Activated CD4-positive, alpha-beta T cell treated with anti-CD3 and anti-CD28 coated beads, Interleukin-2, amount 10 ng/mL, durations not matched to agents 24 days and 14 days (primary cell): ENCODE results near the gene OR51L1. TPM values are rescaled to one million over a fixed set of nuclear protein-coding genes. Genes with fewer than 3 reads are reported as not detected.
"Not testable (repeated sequence)": the region's sequence is repeated elsewhere in the genome, so short reads cannot be mapped to it uniquely, and the experiment has no call there.

ENCODE experiments used
- DNase-seq: peaks from one replicate; pipeline ENCODE4 v3.0.0; 2022
- H3K27ac Mint-ChIP-seq: one replicate; pipeline ENCODE4 v1.8.0; 2022; ENCODE audit warnings: mild to moderate bottlenecking, mixed read lengths
- H3K27me3 Mint-ChIP-seq: one replicate; pipeline ENCODE4 v1.8.0; 2022; ENCODE audit warnings: mixed read lengths
- H3K36me3 Mint-ChIP-seq: one replicate; pipeline ENCODE4 v1.8.0; 2022; ENCODE audit warnings: low read depth, mild to moderate bottlenecking, mixed read lengths
- H3K4me1 Mint-ChIP-seq: one replicate; pipeline ENCODE4 v1.8.0; 2021; ENCODE audit warnings: mixed read lengths
- H3K4me3 Mint-ChIP-seq: one replicate; pipeline ENCODE4 v1.8.0; 2022; ENCODE audit warnings: mild to moderate bottlenecking, moderate library complexity, mixed read lengths
- H3K9me3 Mint-ChIP-seq: one replicate; pipeline ENCODE4 v1.8.0; 2021; ENCODE audit warnings: mixed read lengths
- intact Hi-C: fragments of 100-400 bp; cut with micrococcal nuclease; formaldehyde crosslinking; loops from one replicate; pipeline ENCODE4 v1.15.1; 2023
- total RNA-seq: library from RNA; stranded (reverse); gene quantifications from 2 replicates; pipeline ENCODE4 v1.2.3, GENCODE V29; 2022

OR51L1 gene
- not detected in 2 replicates for total RNA-seq

GRCh38 chr11:4994551-4994950 is at the start of gene OR51L1:
Gene OR51L1 (plus strand): TSS chr11:4994851. CDS start chr11:4998983, 4,132 bp downstream.
- Mint-ChIP-seq H3K4me3 (no peak within 1 kb of the TSS), H3K36me3 (no peaks in the 10 kb centered on the region), H3K27me3 (no peaks in the 10 kb centered on the region), H3K9me3 (no peaks in the 10 kb centered on the region), H3K4me1 (no peaks in the 10 kb centered on the region), H3K27ac (no peak within 1 kb of the TSS)
- intact Hi-C loops, result no loop called here
- no peak for DNase-seq

- intact Hi-C loops, result no loop called here
- Mint-ChIP-seq H3K4me1 (no peaks in the 10 kb centered on the region), H3K27ac (no peak within 1 kb of the TSS)
Observed at GRCh38 chr11:4947505-4947904, 47.1 kb upstream of the OR51L1 start, which contains the start of gene OR51A4. Gene OR51A4 (minus strand): TSS chr11:4947605. CDS start chr11:4947100, 505 bp downstream.

GRCh38 chr11:4955613-4956012 is 39.0 kb upstream of the OR51L1 start, which contains the start of gene OR51A2:
Gene OR51A2 (minus strand): TSS chr11:4955713. CDS start chr11:4955713, 0 bp downstream.
- not testable (repeated sequence) for H3K4me1 Mint-ChIP-seq, H3K27me3 Mint-ChIP-seq, H3K27ac Mint-ChIP-seq, H3K4me3 Mint-ChIP-seq, DNase-seq, H3K9me3 Mint-ChIP-seq, H3K36me3 Mint-ChIP-seq
- intact Hi-C loops, result loop anchor here (1.0 kb wide), 1 partner anchor 9 kb away; no protein-coding TSS in a partner anchor

More at GRCh38 chr11:4947505-4947904, 47.1 kb upstream of the OR51L1 start, which contains the start of gene OR51A4:
- no peak for DNase-seq
- H3K27me3 Mint-ChIP-seq, result no peaks in the 10 kb centered on the region
- H3K4me3 Mint-ChIP-seq, result no peak within 1 kb of the TSS
- H3K36me3 Mint-ChIP-seq, result no peaks in the 10 kb centered on the region
- H3K9me3 Mint-ChIP-seq, result no peaks in the 10 kb centered on the region

GRCh38 chr11:4957396-4957795 is 37.3 kb upstream of the OR51L1 start:
- no peaks in the 10 kb centered on the region for H3K36me3 Mint-ChIP-seq
- H3K27ac Mint-ChIP-seq, result no peak overlapping the region
- H3K4me3 Mint-ChIP-seq, result no peak overlapping the region
- H3K4me1 Mint-ChIP-seq, result no peaks in the 10 kb centered on the region
- H3K27me3 Mint-ChIP-seq, result no peaks in the 10 kb centered on the region
- no peak for DNase-seq
- no peaks in the 10 kb centered on the region for H3K9me3 Mint-ChIP-seq
- intact Hi-C loops, result no loop called here

- Mint-ChIP-seq H3K9me3 (no peaks in the 10 kb centered on the region), H3K27me3 (no peaks in the 10 kb centered on the region), H3K4me3 (no peak overlapping the region), H3K36me3 (no peaks in the 10 kb centered on the region), H3K27ac (no peak overlapping the region), H3K4me1 (no peaks in the 10 kb centered on the region)
- intact Hi-C loops, result no loop called here
- DNase-seq, result no peak
Observed at GRCh38 chr11:4960877-4961276, 33.8 kb upstream of the OR51L1 start.

GRCh38 chr11:4962816-4963215 is 31.8 kb upstream of the OR51L1 start:
- intact Hi-C loops, result no loop called here
- Mint-ChIP-seq H3K27ac (no peak overlapping the region), H3K27me3 (no peaks in the 10 kb centered on the region), H3K9me3 (no peaks in the 10 kb centered on the region), H3K36me3 (no peaks in the 10 kb centered on the region), H3K4me1 (no peaks in the 10 kb centered on the region), H3K4me3 (no peak overlapping the region)
- no peak for DNase-seq

- Mint-ChIP-seq H3K4me3 (no peak overlapping the region), H3K9me3 (no peaks in the 10 kb centered on the region), H3K27ac (no peak overlapping the region), H3K36me3 (no peaks in the 10 kb centered on the region), H3K27me3 (no peaks in the 10 kb centered on the region), H3K4me1 (no peaks in the 10 kb centered on the region)
- DNase-seq, result no peak
- intact Hi-C loops, result no loop called here
Observed at GRCh38 chr11:4975436-4975835, 19.2 kb upstream of the OR51L1 start.

GRCh38 chr11:4979036-4979435 is 15.6 kb upstream of the OR51L1 start:
- no peaks in the 10 kb centered on the region for H3K4me1 Mint-ChIP-seq
- DNase-seq, result no peak
- no peak overlapping the region for H3K4me3 Mint-ChIP-seq
- intact Hi-C loops, result no loop called here
- no peak overlapping the region for H3K27ac Mint-ChIP-seq
- H3K9me3 Mint-ChIP-seq, result no peaks in the 10 kb centered on the region
- H3K27me3 Mint-ChIP-seq, result no peaks in the 10 kb centered on the region
- no peaks in the 10 kb centered on the region for H3K36me3 Mint-ChIP-seq

- no peak overlapping the region for H3K4me3 Mint-ChIP-seq
- no peak overlapping the region for H3K27ac Mint-ChIP-seq
- no peaks in the 10 kb centered on the region for H3K9me3 Mint-ChIP-seq
- H3K4me1 Mint-ChIP-seq, result no peaks in the 10 kb centered on the region
- intact Hi-C loops, result no loop called here
- H3K36me3 Mint-ChIP-seq, result no peaks in the 10 kb centered on the region
- DNase-seq, result no peak
- H3K27me3 Mint-ChIP-seq, result no peaks in the 10 kb centered on the region
Observed at GRCh38 chr11:4982678-4983077, 12.0 kb upstream of the OR51L1 start.

GRCh38 chr11:4983841-4984240 is 10.8 kb upstream of the OR51L1 start:
- Mint-ChIP-seq H3K27me3 (no peaks in the 10 kb centered on the region), H3K36me3 (no peaks in the 10 kb centered on the region), H3K9me3 (no peaks in the 10 kb centered on the region), H3K27ac (no peak overlapping the region), H3K4me1 (no peaks in the 10 kb centered on the region), H3K4me3 (no peak overlapping the region)
- DNase-seq, result no peak
- intact Hi-C loops, result no loop called here

- Mint-ChIP-seq H3K4me3 (no peak overlapping the region), H3K4me1 (no peaks in the 10 kb centered on the region), H3K9me3 (no peaks in the 10 kb centered on the region), H3K36me3 (no peaks in the 10 kb centered on the region), H3K27ac (no peak overlapping the region), H3K27me3 (no peaks in the 10 kb centered on the region)
- intact Hi-C loops, result no loop called here
- no peak for DNase-seq
Observed at GRCh38 chr11:4991060-4991459, 3.6 kb upstream of the OR51L1 start.

- H3K27ac Mint-ChIP-seq, result no peak overlapping the region
- no peaks in the 10 kb centered on the region for H3K4me1 Mint-ChIP-seq
- no peak overlapping the region for H3K4me3 Mint-ChIP-seq
- intact Hi-C loops, result loop anchor here (2.0 to 5.0 kb wide), 2 partner anchors 368 to 817 kb away; partner anchors contain the start of gene OR51D1
- DNase-seq, result peak; percentile 74
- H3K9me3 Mint-ChIP-seq, result no peaks in the 10 kb centered on the region
- H3K36me3 Mint-ChIP-seq, result no peaks in the 10 kb centered on the region
- no peaks in the 10 kb centered on the region for H3K27me3 Mint-ChIP-seq
Observed at GRCh38 chr11:5004424-5005274, 10.0 kb downstream of the OR51L1 start.

GRCh38 chr11:5007561-5007960 is 12.9 kb downstream of the OR51L1 start:
- H3K9me3 Mint-ChIP-seq, result no peaks in the 10 kb centered on the region
- no peaks in the 10 kb centered on the region for H3K4me1 Mint-ChIP-seq
- H3K27me3 Mint-ChIP-seq, result no peaks in the 10 kb centered on the region
- DNase-seq, result no peak
- intact Hi-C loops, result no loop called here
- H3K4me3 Mint-ChIP-seq, result no peak overlapping the region
- H3K27ac Mint-ChIP-seq, result no peak overlapping the region
- no peaks in the 10 kb centered on the region for H3K36me3 Mint-ChIP-seq

GRCh38 chr11:5011254-5011653 is 16.6 kb downstream of the OR51L1 start:
- no peaks in the 10 kb centered on the region for H3K36me3 Mint-ChIP-seq
- H3K4me3 Mint-ChIP-seq, result no peak overlapping the region
- no peaks in the 10 kb centered on the region for H3K27me3 Mint-ChIP-seq
- no peak for DNase-seq
- H3K27ac Mint-ChIP-seq, result no peak overlapping the region
- no peaks in the 10 kb centered on the region for H3K4me1 Mint-ChIP-seq
- intact Hi-C loops, result no loop called here
- no peaks in the 10 kb centered on the region for H3K9me3 Mint-ChIP-seq
